Upper lobe of right lung (tissue), 1 donor: ENCODE measurements around the gene ZG16. TPM values are rescaled to one million over a fixed set of nuclear protein-coding genes. Genes with fewer than 3 reads are reported as not detected.
"Not testable (repeated sequence)": the region's sequence is repeated elsewhere in the genome, so short reads cannot be mapped to it uniquely, and the experiment has no call there.

Experiments
- ATAC-seq: fragments of 200-7000 bp; cut with Tn5 transposase; one replicate; pipeline ENCODE4 v1.9.1; 2020; ENCODE audit warnings: mild to moderate bottlenecking, moderate library complexity
- DNase-seq: peaks from one replicate; pipeline ENCODE4 v3.0.0-alpha.2; 2020
- H3K27ac ChIP-seq: fragments of 200-600 bp; one replicate; pipeline ENCODE4 v1.8.0; 2022
- H3K27me3 ChIP-seq: fragments of 200-600 bp; one replicate; pipeline ENCODE4 v1.8.0; 2022; ENCODE audit warnings: mild to moderate bottlenecking
- H3K36me3 ChIP-seq: fragments of 200-600 bp; one replicate; pipeline ENCODE4 v1.8.0; 2022
- H3K4me1 ChIP-seq: fragments of 200-600 bp; one replicate; pipeline ENCODE4 v1.8.0; 2022
- H3K4me3 ChIP-seq: fragments of 200-600 bp; one replicate; pipeline ENCODE4 v1.8.0; 2022; ENCODE audit warnings: mild to moderate bottlenecking
- H3K9me3 ChIP-seq: fragments of 200-600 bp; one replicate; pipeline ENCODE4 v1.8.0; 2022
- CTCF ChIP-seq: fragments of 200-600 bp; IDR thresholded peaks from one replicate; pipeline ENCODE4 v1.8.0; 2022; ENCODE audit warnings: antibody characterized with exemption
- intact Hi-C: fragments of 100-400 bp; cut with DNase I; formaldehyde crosslinking; loops from one replicate; pipeline ENCODE4 v1.11.0; 2022
- total RNA-seq: library from RNA; stranded (reverse); fragmentation: NEBNext Ultra II Directional; extraction: Animal tissue kit (Norgen Biotek cat#: 25700); gene quantifications from one replicate; pipeline ENCODE4 v1.2.1, GENCODE V29; 2021
- donor health status: DM: no; HTN: yes; CAD: no; lungs with severe emphysema.

Gene ZG16
- total RNA-seq, 1 donor from 2014 or later: not detected

GRCh38 chr16:29790183-29790948 is 12.3 kb downstream of the ZG16 start, which contains the start of gene KIF22:
KIF22 (plus strand) TSS chr16:29790751; CDS start chr16:29790760, 9 bp downstream.
- TF ChIP-seq CTCF: peak; percentile 76
- peak; percentile 99 for ATAC-seq
- H3K27me3 ChIP-seq: no peaks in the 10 kb centered on the region
- peak within 1 kb of the TSS; percentile 93 for H3K4me3 ChIP-seq
- peak within 1 kb of the TSS; percentile 92 for H3K27ac ChIP-seq
- intact Hi-C loops: no loop called here
- H3K9me3 ChIP-seq: no peaks in the 10 kb centered on the region
- DNase-seq: peak; percentile 100
- H3K4me1 ChIP-seq: peaks cover 17% of the 10 kb centered on the region
- no peaks in the 10 kb centered on the region for H3K36me3 ChIP-seq

DNA sequence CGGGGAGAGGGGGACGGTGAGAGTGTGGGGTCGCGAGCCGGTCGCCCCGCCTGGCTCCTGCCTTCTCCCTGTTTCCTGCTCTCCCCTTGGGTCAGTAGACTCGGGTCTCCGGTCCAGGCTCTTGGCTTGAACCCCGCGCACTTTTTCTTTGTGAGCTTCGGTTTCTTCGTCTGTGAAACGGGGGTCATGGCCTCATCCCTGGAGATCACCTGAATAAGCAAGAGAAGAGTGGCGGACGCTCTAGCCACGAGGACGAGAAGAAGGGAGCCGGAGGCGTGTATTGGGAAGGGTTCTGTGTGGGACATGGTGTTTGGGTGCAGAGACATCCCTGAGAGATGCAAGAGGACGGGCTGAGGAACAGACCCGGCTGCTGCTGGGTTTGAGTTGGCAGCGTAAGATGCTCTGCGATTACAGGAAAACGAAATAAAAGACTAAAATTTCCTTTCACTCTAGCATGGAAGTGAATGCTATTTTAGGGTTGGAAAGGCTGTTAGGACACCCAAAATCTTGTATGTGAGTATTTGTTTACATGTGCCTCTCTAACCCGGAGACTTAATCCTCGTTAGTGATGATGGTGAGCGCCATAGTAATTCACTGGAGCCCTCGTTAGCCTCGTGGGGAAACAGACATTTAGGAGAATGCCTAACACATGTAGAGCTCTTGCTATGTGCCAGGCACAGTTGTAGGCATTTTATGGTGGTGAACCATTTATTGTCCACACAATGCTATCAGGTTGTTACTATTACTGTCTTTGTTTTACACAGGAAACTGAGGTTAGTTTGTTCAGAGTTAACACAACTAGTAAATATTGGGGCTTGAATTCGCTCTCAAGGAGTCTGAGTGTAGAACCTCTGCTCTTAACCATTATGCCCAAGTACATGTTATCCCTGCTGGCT is 13.1 kb downstream of the ZG16 start:
- intact Hi-C loops: no loop called here
- Histone ChIP-seq H3K27me3 (no peaks in the 10 kb centered on the region), H3K4me1 (peaks cover 14% of the 10 kb centered on the region), H3K36me3 (no peaks in the 10 kb centered on the region), H3K27ac (peak overlapping the region; percentile 92), H3K4me3 (peak overlapping the region; percentile 93), H3K9me3 (no peaks in the 10 kb centered on the region)
- ATAC-seq: no peak
- no peak for DNase-seq
- no peak for TF ChIP-seq CTCF

GRCh38 chr16:29791845-29792807 is 14.1 kb downstream of the ZG16 start:
- Histone ChIP-seq H3K27me3 (no peaks in the 10 kb centered on the region), H3K4me1 (peaks cover 14% of the 10 kb centered on the region), H3K36me3 (peaks cover 4% of the 10 kb centered on the region), H3K9me3 (no peaks in the 10 kb centered on the region), H3K4me3 (no peak overlapping the region), H3K27ac (no peak overlapping the region)
- intact Hi-C loops: no loop called here
- ATAC-seq (no peak), DNase-seq (no peak)
- TF ChIP-seq CTCF: no peak

DNA sequence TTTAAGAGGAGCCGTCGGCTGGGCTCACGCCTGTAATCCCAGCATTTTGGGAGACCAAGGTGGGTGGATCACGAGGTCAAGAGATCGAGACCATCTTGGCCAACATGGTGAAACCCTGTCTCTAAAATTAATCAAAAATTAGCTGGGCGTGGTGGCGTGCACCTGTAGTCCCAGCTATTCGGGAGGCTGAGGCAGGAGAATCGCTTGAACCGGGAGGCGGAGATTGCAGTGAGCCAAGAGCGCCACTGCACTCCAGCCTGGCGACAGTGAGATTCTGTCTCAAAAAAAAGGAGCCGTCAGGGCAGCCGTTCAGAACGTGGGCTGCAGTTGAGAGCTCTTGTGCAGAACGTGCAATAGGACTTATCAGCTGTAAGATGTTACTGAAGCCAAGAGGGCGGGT is 15.1 kb downstream of the ZG16 start:
- H3K4me3 ChIP-seq, H3K9me3 ChIP-seq, intact Hi-C loops, H3K27ac ChIP-seq, ATAC-seq, H3K27me3 ChIP-seq, DNase-seq: not testable (repeated sequence)
- Histone ChIP-seq H3K36me3 (peaks cover 13% of the 10 kb centered on the region), H3K4me1 (peaks cover 14% of the 10 kb centered on the region)

DNA sequence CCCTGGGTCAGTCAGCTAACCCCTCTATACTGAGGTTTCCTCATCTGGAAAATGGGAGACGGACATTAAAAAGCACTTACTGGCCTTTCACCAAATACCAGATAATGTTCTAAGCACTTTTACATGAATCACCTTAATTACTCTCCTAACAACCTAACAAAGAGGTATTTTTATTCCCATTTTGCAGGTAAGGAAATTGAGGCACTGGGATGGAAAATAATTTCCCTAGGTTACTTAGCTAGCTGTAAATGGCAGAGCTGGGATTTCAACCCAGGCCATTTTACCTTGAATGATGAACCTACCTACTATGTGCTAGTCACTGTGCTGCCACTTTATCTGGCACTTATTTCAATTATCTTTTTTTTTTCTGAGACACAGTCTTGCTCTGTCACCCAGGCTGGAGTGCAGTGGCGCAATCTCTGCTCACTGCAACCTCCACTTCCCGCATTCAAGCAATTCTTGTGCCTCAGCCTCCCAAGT is 16.2 kb downstream of the ZG16 start:
- Histone ChIP-seq H3K27me3 (no peaks in the 10 kb centered on the region), H3K4me3 (no peak overlapping the region), H3K36me3 (peaks cover 23% of the 10 kb centered on the region), H3K9me3 (no peaks in the 10 kb centered on the region), H3K27ac (no peak overlapping the region), H3K4me1 (peaks cover 14% of the 10 kb centered on the region)
- no peak for TF ChIP-seq CTCF
- DNase-seq: no peak
- intact Hi-C loops: no loop called here
- ATAC-seq: no peak
